Smooth muscle cell (in vitro differentiated cells): ENCODE measurements around the gene LRRK1. TPM values are rescaled to one million over a fixed set of nuclear protein-coding genes. Genes with fewer than 3 reads are reported as not detected.

Experiments
- DNase-seq: peaks from one replicate; lab custom pipeline; 2025; ENCODE audit not compliant: unreplicated experiment; lab: John Stamatoyannopoulos, UW
- H2AFZ ChIP-seq: fragments of 200-600 bp; sonication (generic); 2 replicates; pipeline ENCODE4 v1.6.0; 2016; ENCODE audit warnings: antibody characterized with exemption, low read depth, mild to moderate bottlenecking
- H3F3A ChIP-seq: fragments of 200-600 bp; sonication (generic); 2 replicates; pipeline ENCODE4 v1.6.0; 2017; ENCODE audit warnings: antibody characterized with exemption, low read depth
- H3K27ac ChIP-seq: fragments of 200-600 bp; sonication (generic); 2 replicates; pipeline ENCODE4 v1.5.1; 2016; ENCODE audit warnings: low read depth, mild to moderate bottlenecking
- H3K27me3 ChIP-seq: fragments of 200-600 bp; sonication (generic); 2 replicates; pipeline ENCODE4 v1.6.1; 2016; ENCODE audit warnings: low read depth, mild to moderate bottlenecking
- H3K36me3 ChIP-seq: fragments of 200-600 bp; sonication (generic); 2 replicates; pipeline ENCODE4 v1.5.1; 2016; ENCODE audit warnings: low read depth
- H3K4me1 ChIP-seq: fragments of 200-600 bp; sonication (generic); 2 replicates; pipeline ENCODE4 v1.5.1; 2016; ENCODE audit warnings: low read depth
- H3K4me2 ChIP-seq: fragments of 200-600 bp; sonication (generic); 2 replicates; pipeline ENCODE4 v1.6.0; 2016; ENCODE audit warnings: mild to moderate bottlenecking
- H3K4me3 ChIP-seq: fragments of 200-600 bp; sonication (generic); 2 replicates; pipeline ENCODE4 v1.5.1; 2016; ENCODE audit warnings: mild to moderate bottlenecking
- H3K79me2 ChIP-seq: fragments of 200-600 bp; sonication (generic); 2 replicates; pipeline ENCODE4 v1.6.0; 2016; ENCODE audit warnings: low read depth, mild to moderate bottlenecking
- H3K9ac ChIP-seq: fragments of 200-600 bp; sonication (generic); 2 replicates; pipeline ENCODE4 v1.6.0; 2016; ENCODE audit warnings: low read depth
- H3K9me3 ChIP-seq: fragments of 200-600 bp; sonication (generic); replicated peaks from 2 replicates; pipeline ENCODE4 v1.5.1; 2016; ENCODE audit warnings: low read depth
- H4K20me1 ChIP-seq: fragments of 200-600 bp; sonication (generic); 2 replicates; pipeline ENCODE4 v1.6.0; 2016; ENCODE audit warnings: low read depth
- WGBS: methylation state at CpG from one replicate; pipeline ENCODE4 v1.1.7; 2016; ENCODE audit warnings: low lambda C conversion rate; 5-methylcytosine and 5-hydroxymethylcytosine counted together
- polyA plus RNA-seq: library from polyadenylated mRNA; unstranded; fragments of >200 nt; fragmentation: Nextera tagmentation; extraction: Ambion mirVana; gene quantifications from 2 replicates; pipeline ENCODE4 v1.2.1, GENCODE V29; 2016
- total RNA-seq: library from RNA; depleted of rRNA; stranded (reverse); fragments of >200 nt; gene quantifications from 2 replicates; pipeline ENCODE4 v1.2.3, GENCODE V29; 2014
- TF ChIP-seq, protein P1 (sequence below): fragments of 200-600 bp; sonication (generic); IDR thresholded peaks from 2 replicates; pipeline ENCODE4 v1.5.1; 2017; ENCODE audit warnings: borderline replicate concordance, mild to moderate bottlenecking, antibody characterized with exemption; ENCODE audit not compliant: insufficient read depth, poor library complexity, severe bottlenecking

LRRK1 gene
- total and polyA plus RNA-seq, 2 experiments from 2014 or later = 1.1 to 1.6 TPM

DNA sequence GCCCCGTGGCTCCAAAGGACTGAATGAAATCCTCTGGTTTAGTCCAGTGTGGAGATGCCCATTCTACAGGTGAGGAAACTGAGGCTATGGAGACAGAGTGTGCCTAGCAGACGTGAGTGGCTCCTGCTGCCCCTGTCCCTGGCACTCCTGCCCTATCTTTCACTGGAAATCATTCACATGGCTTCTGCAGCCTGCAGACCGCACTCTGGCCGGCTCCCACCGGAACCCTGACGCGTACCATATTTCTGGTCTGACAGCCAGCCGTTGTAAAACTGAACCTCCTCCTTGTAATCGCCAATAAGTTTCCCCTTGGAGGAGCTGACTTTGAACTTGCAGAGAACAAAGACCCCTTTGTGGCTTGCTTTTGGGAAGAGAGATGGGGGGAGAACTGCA lies 196.2 kb downstream of the LRRK1 start:
- Histone ChIP-seq H3K4me2 (peak overlapping the region; percentile 56), H3K27me3 (no peaks in the 10 kb centered on the region), H4K20me1 (no peaks in the 10 kb centered on the region), H2AFZ (no peak overlapping the region), H3K9ac (no peak overlapping the region), H3K79me2 (no peaks in the 10 kb centered on the region), H3K9me3 (no peaks in the 10 kb centered on the region), H3K27ac (peak overlapping the region; percentile 79), H3F3A (peaks cover 14% of the 10 kb centered on the region), H3K4me1 (peaks cover 15% of the 10 kb centered on the region), H3K4me3 (no peak overlapping the region), H3K36me3 (no peaks in the 10 kb centered on the region)
- TF ChIP-seq, protein P1, sequence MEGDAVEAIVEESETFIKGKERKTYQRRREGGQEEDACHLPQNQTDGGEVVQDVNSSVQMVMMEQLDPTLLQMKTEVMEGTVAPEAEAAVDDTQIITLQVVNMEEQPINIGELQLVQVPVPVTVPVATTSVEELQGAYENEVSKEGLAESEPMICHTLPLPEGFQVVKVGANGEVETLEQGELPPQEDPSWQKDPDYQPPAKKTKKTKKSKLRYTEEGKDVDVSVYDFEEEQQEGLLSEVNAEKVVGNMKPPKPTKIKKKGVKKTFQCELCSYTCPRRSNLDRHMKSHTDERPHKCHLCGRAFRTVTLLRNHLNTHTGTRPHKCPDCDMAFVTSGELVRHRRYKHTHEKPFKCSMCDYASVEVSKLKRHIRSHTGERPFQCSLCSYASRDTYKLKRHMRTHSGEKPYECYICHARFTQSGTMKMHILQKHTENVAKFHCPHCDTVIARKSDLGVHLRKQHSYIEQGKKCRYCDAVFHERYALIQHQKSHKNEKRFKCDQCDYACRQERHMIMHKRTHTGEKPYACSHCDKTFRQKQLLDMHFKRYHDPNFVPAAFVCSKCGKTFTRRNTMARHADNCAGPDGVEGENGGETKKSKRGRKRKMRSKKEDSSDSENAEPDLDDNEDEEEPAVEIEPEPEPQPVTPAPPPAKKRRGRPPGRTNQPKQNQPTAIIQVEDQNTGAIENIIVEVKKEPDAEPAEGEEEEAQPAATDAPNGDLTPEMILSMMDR = no peak
- 34% methylated on average over 9 of the region's 9 CpGs for WGBS
- DNase-seq = no peak

DNA sequence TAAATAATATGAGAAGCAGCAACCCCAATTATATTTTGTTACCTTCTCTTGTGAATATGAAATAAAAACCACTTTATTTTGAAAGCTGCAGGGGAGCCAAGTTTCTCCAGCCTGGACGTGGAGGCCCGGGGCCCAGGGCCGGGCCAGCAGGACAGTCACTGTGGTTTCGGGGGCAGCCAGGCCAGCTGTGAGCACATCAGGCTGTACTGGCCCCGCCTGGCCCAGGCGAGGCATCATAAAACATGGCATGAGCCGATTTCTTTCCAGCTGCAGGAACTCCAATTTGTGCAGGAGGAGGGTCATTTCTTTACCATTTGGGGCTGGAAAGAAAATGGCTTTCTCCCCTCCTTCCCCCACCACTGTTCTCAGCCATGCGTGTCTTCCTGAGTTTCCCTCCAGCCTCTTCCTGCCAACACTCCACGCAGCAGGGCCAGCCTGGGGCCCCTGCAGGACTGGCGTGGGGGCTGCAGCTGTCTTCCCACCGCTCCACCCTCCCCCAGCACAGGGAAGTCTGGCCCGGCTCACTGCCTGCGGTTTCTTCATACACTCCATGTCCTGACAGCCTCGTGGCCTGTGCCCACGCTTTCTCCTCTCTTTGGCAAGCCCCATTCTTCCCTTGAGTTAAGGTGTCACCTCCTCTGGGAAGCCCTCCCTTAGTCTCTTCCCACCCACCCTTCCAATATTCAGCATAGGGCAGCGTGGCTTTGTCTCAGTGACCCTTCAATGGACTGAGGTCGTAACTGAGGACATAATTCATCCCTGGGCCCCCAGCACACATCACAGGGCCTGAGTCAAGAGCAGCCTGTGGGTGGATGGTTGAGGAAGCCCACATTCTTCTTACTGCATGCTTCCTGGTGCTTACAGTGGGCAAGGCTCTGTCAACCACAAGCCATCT lies 196.9 kb downstream of the LRRK1 start:
- TF ChIP-seq, protein P1 = no peak
- H3K9ac ChIP-seq = no peak overlapping the region
- no peaks in the 10 kb centered on the region for H3K9me3 ChIP-seq
- peaks cover 14% of the 10 kb centered on the region for H3F3A ChIP-seq
- no peak overlapping the region for H3K4me3 ChIP-seq
- no peaks in the 10 kb centered on the region for H3K79me2 ChIP-seq
- H4K20me1 ChIP-seq = no peaks in the 10 kb centered on the region
- peak overlapping the region; percentile 56 for H3K4me2 ChIP-seq
- H3K36me3 ChIP-seq = no peaks in the 10 kb centered on the region
- H3K27me3 ChIP-seq = no peaks in the 10 kb centered on the region
- DNase-seq = peak; percentile 66
- no peak overlapping the region for H2AFZ ChIP-seq
- H3K27ac ChIP-seq = peak overlapping the region; percentile 79
- peaks cover 15% of the 10 kb centered on the region for H3K4me1 ChIP-seq
- WGBS = 23% methylated on average over 17 of the region's 17 CpGs

DNA sequence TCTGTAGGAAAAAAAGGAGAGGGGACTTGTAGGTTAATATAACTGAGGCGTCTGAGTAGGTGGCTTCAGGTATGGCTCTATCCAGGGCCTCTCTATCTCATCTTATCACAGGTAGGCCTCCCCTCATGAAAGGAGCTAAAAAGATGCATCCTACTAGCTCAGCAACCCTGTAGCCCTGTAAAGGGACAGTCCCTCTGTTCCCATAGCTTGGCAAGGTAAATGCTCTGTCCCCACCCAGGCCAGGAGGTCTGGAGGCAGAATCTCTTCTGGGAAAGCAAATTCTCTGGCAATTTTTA lies 197.5 kb downstream of the LRRK1 start:
- peaks cover 17% of the 10 kb centered on the region for H3K4me1 ChIP-seq
- peaks cover 14% of the 10 kb centered on the region for H3F3A ChIP-seq
- no peak for DNase-seq
- no peak overlapping the region for H3K9ac ChIP-seq
- no peaks in the 10 kb centered on the region for H3K27me3 ChIP-seq
- no peaks in the 10 kb centered on the region for H3K36me3 ChIP-seq
- WGBS = 38% methylated on average over 1 of the region's 1 CpG
- no peak overlapping the region for H3K4me3 ChIP-seq
- no peak overlapping the region for H2AFZ ChIP-seq
- H3K79me2 ChIP-seq = no peaks in the 10 kb centered on the region
- H3K4me2 ChIP-seq = peak overlapping the region; percentile 56
- H3K9me3 ChIP-seq = no peaks in the 10 kb centered on the region
- TF ChIP-seq, protein P1 = no peak
- peak overlapping the region; percentile 79 for H3K27ac ChIP-seq
- no peaks in the 10 kb centered on the region for H4K20me1 ChIP-seq

DNA sequence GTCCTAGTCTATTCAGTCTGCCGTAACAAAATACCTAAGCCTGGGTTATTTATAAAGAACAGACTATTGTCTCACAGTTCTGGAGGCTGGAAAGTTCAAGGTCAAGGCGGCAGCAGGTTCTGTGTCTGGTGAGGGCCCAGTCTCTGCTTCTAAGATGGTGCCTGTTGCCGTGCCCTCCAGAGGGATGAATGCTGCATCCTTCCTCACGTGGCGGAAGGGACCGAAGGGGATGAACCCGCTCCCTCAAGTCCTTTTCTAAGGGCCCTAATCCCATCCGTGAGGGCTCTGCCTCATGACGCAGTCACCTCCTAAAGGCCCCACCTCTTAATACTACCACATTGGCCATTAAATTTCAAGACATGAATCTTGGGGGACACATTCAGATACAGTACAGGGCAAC lies 199.0 kb downstream of the LRRK1 start:
- H2AFZ ChIP-seq = no peak overlapping the region
- DNase-seq = no peak
- H3K4me2 ChIP-seq = no peak overlapping the region
- H3K79me2 ChIP-seq = peaks cover 4% of the 10 kb centered on the region
- H3K4me1 ChIP-seq = peaks cover 25% of the 10 kb centered on the region
- H3K9ac ChIP-seq = no peak overlapping the region
- H3K27me3 ChIP-seq = no peaks in the 10 kb centered on the region
- H3F3A ChIP-seq = peaks cover 14% of the 10 kb centered on the region
- H3K36me3 ChIP-seq = no peaks in the 10 kb centered on the region
- H3K4me3 ChIP-seq = no peak overlapping the region
- 97% methylated on average over 9 of the region's 9 CpGs for WGBS
- H3K27ac ChIP-seq = no peak overlapping the region
- H3K9me3 ChIP-seq = no peaks in the 10 kb centered on the region
- H4K20me1 ChIP-seq = no peaks in the 10 kb centered on the region
- TF ChIP-seq, protein P1 = no peak
